Neural cell (in vitro differentiated cells): ENCODE data around the gene MIER1.

Experiments
- EP300 ChIP-seq: fragments of 450-650 bp; conservative IDR thresholded peaks from 2 replicates; pipeline ENCODE4 v1.6.1; 2014; ENCODE audit warnings: antibody characterized with exemption, mild to moderate bottlenecking, moderate library complexity; ENCODE audit not compliant: poor library complexity, severe bottlenecking
- EZH2 ChIP-seq: fragments of 200-600, 300-800 bp; shearing (Covaris generic), sonication (generic); IDR thresholded peaks from 2 replicates; pipeline ENCODE4 v1.6.1; 2014; ENCODE audit warnings: antibody characterized with exemption, low read length, borderline replicate concordance, mild to moderate bottlenecking; ENCODE audit not compliant: insufficient read depth, poor library complexity, severe bottlenecking
- POLR2AphosphoS5 ChIP-seq: IDR thresholded peaks from 2 replicates; pipeline ENCODE4 v1.6.1; 2012
- RAD21 ChIP-seq: fragments of 450-650 bp; conservative IDR thresholded peaks from 2 replicates; pipeline ENCODE4 v1.6.1; 2014; ENCODE audit warnings: antibody characterized with exemption, mild to moderate bottlenecking, moderate library complexity
- SMC3 ChIP-seq: fragments of 450-650 bp; conservative IDR thresholded peaks from 2 replicates; pipeline ENCODE4 v1.6.1; 2014; ENCODE audit warnings: antibody characterized with exemption, mild to moderate bottlenecking, moderate library complexity; ENCODE audit not compliant: poor library complexity
- TAF1 ChIP-seq: IDR thresholded peaks from 2 replicates; pipeline ENCODE4 v1.6.1; 2012; ENCODE audit warnings: low read depth
- TF ChIP-seq, protein P1 (sequence below): fragments of 450-650 bp; IDR thresholded peaks from 2 replicates; pipeline ENCODE4 v1.5.1; 2014; ENCODE audit warnings: antibody characterized with exemption, mild to moderate bottlenecking, moderate library complexity; ENCODE audit not compliant: poor library complexity, severe bottlenecking
- TF ChIP-seq, protein P2 (sequence below): IDR thresholded peaks from 2 replicates; pipeline ENCODE4 v1.6.1; 2012; ENCODE audit warnings: borderline replicate concordance

DNA sequence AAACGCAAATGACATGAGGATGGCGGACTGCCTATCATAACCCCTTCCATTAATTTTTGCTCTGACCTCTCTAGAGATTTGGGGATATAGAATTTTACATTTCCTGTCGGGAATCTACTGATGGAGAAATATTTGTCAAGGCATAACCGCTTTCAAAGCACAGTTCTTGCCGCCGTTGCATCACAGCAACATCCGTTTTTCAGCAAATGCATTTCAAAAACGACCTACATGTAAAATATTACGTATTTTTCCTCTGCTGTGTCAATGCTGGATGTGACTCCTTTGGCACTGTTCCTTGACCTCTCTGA, 4.9 kb downstream of the MIER1 start:
- TF ChIP-seq, protein P1, sequence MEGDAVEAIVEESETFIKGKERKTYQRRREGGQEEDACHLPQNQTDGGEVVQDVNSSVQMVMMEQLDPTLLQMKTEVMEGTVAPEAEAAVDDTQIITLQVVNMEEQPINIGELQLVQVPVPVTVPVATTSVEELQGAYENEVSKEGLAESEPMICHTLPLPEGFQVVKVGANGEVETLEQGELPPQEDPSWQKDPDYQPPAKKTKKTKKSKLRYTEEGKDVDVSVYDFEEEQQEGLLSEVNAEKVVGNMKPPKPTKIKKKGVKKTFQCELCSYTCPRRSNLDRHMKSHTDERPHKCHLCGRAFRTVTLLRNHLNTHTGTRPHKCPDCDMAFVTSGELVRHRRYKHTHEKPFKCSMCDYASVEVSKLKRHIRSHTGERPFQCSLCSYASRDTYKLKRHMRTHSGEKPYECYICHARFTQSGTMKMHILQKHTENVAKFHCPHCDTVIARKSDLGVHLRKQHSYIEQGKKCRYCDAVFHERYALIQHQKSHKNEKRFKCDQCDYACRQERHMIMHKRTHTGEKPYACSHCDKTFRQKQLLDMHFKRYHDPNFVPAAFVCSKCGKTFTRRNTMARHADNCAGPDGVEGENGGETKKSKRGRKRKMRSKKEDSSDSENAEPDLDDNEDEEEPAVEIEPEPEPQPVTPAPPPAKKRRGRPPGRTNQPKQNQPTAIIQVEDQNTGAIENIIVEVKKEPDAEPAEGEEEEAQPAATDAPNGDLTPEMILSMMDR: no peak
- TF ChIP-seq TAF1 (no peak), EP300 (no peak), EZH2 (no peak), SMC3 (no peak), POLR2AphosphoS5 (no peak), RAD21 (no peak)
- TF ChIP-seq, protein P2, sequence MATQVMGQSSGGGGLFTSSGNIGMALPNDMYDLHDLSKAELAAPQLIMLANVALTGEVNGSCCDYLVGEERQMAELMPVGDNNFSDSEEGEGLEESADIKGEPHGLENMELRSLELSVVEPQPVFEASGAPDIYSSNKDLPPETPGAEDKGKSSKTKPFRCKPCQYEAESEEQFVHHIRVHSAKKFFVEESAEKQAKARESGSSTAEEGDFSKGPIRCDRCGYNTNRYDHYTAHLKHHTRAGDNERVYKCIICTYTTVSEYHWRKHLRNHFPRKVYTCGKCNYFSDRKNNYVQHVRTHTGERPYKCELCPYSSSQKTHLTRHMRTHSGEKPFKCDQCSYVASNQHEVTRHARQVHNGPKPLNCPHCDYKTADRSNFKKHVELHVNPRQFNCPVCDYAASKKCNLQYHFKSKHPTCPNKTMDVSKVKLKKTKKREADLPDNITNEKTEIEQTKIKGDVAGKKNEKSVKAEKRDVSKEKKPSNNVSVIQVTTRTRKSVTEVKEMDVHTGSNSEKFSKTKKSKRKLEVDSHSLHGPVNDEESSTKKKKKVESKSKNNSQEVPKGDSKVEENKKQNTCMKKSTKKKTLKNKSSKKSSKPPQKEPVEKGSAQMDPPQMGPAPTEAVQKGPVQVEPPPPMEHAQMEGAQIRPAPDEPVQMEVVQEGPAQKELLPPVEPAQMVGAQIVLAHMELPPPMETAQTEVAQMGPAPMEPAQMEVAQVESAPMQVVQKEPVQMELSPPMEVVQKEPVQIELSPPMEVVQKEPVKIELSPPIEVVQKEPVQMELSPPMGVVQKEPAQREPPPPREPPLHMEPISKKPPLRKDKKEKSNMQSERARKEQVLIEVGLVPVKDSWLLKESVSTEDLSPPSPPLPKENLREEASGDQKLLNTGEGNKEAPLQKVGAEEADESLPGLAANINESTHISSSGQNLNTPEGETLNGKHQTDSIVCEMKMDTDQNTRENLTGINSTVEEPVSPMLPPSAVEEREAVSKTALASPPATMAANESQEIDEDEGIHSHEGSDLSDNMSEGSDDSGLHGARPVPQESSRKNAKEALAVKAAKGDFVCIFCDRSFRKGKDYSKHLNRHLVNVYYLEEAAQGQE: no peak
